Activated CD4-positive, alpha-beta T cell treated with anti-CD3 and anti-CD28 coated beads for 24 hours (primary cell): ENCODE measurements around the gene RPL13.

ENCODE experiments used
- DNase-seq, 2 donors: peaks; one replicate each; pipeline ENCODE4 v3.0.0-alpha.2; 2020; ENCODE audit warnings: low read depth in 2 of 2

Gene RPL13

DNA sequence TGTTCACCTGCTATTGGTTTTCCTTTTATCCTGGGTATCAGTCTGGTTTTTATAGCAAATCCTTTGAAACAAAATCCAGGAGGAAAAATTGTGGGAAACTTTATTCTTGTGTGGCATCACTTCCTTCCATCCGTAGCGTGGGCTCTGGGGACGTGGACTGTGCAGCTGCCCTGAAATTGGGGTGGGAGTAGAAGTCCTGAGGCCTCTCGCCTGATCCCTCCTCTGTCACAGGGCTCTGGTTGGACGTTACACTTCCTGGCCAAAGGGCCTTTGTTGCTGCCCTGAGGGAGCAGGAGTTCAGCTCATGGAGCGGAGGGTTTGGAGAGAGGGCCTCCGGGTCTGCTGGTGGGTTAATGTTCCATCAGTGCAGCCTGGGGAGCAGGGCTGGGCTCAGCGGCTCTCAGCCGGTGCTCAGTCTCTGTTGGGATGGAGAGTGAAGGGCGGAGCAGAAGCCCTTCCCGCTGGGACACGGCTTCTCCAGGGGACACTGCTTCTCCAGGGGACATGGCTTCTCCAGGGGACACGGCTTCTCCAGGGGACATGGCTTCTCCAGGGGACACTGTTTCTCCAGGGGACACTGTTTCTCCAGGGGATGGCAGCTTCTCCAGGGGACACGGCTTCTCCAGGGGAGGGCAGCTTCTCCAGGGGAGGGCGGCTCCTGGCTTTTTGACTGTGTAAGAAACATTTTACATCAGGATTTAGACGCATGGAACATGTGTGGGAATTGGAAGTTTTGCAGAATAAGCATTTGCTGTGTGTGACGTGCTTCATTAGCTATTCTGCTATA lies 15.2 kb upstream of the RPL13 start:
- no peak for DNase-seq

DNA sequence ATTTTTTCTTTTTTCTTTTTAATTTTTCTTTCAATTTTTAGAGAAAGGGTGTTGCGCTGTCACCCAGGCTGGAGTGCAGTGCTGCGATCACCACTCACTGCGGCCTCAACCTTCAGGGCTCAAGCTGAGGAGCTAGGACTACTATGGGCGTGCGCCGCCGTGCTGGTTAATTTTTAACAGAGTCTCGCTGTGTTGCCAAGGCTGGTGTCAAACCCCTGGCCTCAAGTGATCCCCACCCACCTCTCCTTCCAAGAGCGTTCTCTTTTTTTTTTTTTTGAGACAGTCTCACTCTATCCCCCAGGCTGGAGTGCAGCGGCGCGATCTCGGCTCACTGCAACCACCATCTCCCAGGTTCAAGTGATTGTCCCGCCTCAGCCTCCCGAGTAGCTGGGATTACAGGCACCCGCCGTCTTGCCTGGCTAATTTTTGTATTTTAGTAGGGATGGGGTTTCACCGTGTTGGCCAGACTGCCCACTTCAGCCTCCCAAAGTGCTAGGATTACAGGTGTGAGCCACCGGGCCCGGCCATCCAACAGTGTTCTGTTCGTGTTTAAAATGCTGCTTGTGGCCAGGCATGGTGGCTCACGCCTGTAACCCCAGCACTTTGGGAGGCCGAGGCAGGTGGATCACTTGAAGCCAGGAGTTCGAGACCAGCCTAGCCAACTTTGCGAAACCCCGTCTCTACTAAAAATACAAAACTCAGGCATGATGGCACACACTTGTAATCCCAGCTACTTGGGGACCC lies 14.5 kb upstream of the RPL13 start:
- no peak for DNase-seq

DNA sequence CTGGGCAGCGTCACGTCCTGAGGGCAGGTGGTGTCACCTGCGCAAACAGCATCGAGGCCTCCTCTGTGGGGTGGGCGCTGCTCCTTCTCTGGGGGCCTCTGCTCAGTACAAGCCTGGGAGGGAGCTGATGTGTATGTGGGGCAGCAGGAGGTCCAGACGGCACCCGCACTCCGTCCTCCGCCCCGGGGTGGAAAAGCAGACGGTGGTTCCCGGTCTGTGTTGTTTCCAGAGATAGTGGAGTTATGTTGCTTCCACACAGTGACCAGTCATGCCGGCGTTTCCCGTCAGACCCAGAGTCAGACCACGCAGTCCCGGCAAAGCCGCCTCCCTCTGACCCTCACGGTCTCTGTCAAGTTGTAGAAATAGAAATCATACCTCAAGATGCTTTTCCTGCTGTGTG lies 13.7 kb upstream of the RPL13 start:
- no peak for DNase-seq

DNA sequence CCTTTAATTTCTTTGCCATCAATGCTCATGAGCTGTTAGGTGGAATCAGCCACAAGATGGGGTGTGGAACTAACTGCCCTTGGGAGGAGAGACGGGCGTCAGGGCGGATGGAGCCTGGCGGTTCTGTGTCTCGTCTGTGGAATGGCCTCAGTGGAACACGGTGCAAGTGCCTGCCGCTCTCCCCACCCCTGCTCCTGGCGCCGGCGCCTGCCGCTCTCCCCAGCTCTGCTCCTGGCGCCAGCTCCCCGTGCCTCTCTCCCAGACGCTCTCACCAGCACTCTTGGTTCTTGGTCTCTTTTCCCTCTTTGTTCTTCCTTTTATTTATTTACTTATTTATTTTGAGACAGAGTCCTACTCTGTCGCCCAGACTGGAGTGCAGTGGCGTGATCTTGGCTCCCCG lies 13.2 kb upstream of the RPL13 start:
- no peak for DNase-seq

DNA sequence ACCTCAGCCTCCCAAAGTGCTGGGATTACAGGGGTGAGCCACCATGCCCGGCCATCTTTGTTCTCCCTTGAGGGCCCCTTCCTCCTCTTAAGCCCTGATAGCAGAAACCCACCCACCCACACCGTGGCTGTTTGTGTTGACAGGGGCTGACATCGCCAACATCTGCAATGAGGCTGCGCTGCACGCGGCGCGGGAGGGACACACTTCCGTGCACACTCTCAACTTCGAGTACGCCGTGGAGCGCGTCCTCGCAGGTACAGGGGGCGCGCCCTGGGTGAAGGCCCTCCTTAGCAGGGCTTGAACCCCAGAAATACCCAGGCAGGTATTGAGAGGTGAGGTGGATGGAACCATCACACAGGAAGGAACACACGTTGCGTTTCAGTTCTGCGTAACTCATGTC lies 12.6 kb upstream of the RPL13 start:
- no peak for DNase-seq

DNA sequence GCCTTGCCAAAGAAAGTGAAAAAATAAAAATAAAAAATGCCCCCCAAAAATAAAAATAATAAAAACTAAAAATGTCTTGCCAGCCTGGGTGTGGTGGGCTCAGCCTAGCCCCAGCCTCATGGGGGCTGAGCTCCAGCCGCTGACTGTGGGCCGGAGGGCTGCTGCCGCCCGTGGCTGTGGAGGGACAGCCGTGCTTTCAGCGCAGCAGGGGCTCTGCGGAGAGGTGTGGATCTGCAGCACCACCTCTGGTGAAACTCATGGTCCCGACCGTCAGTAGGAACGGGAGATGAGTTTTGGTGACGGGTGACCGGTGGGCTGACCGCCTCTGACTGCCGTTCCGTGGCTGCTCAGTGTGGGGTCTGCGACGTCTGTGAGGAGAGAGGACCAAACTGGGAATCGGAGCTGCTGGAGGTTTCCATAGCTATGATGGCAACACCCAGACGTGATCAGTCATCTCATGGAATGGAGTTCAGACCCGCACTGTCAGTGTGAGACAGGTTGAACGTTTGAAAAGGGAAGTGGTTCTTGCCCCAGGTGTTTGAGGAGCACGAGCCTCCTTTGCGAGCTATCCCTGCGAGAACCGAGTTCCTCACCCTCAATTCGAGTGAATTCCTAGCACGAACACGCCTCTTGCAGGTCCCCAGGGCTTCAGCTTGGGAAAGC lies 12.0 kb upstream of the RPL13 start:
- no peak for DNase-seq

DNA sequence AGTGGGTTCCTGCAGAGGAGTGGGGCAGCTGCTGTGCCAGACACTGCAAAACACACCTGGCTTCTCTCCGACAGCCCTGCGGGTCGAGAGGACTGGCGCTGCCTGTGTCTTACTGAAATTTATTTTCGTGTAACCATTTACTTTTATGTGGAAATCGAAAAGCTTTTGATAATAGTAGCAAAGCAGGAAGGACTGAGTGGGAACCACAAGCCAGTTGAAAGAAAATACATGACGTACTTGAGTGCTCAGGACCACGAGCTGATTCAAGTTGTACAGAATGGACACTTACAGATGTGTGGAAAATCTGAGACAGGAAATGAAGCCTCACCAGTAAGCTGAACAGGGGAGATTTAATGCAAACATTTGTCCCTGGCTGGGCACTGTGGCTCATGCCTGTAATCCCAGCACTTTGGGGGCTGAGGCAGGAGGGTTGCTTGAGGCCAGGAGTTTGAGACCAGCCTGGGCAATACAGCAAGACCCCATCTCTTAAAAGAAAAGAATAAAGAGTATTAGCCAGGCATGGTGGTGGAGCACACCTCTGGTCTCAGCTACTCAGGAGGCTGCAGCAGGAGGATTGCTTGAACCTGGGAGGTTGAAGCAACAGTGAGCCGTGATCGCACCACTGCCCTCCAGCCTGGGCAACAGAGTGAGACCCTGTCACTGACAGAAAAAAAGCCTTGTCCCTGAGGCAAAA lies 11.3 kb upstream of the RPL13 start:
- no peak for DNase-seq

DNA sequence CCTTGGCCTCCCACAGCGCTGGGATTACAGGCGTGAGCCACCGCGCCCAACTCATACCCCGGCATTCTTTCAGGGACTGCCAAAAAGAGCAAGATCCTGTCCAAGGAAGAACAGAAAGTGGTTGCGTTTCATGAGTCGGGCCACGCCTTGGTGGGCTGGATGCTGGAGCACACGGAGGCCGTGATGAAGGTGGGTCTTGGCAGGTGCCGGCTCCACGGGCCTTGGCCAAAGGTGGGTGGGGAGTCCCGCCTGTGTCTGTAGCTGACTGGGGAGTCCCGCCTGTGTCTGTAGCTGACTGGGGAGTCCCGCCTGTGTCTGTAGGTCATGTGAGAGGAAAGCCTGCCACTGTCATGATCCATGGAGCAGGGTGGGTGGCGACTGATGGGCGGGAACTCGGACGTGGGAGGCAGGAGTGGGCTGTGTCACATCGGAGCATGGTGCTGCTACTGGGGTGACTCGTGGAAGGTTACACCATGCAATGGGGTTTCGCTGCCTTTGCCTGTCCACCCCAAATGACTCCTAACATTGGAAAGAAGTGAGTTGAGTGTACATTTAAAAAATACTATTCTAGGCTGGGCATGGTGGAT lies 10.0 kb upstream of the RPL13 start:
- DNase-seq, result no peak

DNA sequence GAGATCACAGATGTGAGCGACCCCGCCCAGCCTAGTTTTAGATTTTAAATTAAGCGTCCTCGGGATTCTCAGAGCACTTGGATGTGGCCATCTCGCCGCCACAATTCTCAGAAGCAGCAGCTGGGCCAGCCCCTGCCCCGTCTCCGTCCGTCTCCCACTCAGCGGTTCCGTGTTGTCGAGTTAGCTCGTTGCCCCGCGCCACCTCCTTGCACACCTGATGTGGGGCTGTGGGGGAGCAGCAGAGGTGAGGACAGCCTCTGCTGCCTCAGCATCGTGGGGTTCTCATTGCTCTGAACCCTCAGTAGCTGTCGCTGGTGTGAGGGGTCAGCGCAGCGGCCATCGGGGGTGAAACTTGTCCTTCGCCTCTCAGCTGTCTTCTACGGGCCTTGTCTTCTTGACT lies 8.2 kb upstream of the RPL13 start:
- no peak for DNase-seq

DNA sequence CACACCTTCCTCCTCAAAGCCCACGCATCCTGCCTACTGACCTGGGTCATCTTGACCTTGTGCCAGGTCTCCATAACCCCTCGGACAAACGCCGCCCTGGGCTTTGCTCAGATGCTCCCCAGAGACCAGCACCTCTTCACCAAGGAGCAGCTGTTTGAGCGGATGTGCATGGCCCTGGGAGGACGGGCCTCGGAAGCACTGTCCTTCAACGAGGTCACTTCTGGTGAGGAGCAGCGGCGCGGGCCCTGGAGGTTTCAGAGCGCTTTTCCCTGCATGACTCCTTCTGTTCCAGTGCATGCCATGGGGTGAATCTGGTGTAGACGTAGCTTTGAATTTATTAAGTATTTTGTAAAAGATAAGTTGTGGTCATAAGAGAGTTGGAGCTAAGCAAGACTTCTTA lies 7.6 kb upstream of the RPL13 start:
- no peak for DNase-seq

DNA sequence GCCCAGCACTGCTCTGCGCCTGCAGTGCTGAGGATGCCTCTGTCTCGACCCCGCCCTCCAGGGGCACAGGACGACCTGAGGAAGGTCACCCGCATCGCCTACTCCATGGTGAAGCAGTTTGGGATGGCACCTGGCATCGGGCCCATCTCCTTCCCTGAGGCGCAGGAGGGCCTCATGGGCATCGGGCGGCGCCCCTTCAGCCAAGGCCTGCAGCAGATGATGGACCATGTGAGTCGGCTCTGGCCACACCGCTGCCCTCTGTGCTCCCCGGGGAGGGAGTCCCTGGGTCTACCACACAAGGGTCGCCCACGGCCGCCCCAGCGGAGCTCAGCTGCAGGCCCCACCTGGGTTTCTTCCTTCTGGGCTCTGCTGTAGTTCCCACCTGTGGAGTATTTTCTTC lies 6.7 kb upstream of the RPL13 start:
- no peak for DNase-seq

DNA sequence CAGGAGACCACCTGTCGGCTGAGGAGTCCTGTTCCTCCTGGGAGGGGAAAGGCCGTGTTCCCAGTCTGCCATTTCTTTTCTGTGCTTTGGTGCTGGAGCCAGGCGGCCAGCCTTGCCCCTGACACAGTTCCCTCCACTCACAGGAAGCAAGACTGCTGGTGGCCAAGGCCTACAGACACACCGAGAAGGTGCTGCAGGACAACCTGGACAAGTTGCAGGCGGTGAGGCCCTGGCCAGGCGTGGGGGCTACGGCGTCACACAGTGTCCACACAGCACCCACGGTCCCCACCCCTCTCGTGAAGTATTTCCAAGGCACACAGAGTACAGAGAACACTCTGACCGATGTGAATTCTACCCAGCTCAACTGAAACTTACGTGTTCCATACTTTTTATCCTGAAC lies 6.1 kb upstream of the RPL13 start:
- no peak for DNase-seq

DNA sequence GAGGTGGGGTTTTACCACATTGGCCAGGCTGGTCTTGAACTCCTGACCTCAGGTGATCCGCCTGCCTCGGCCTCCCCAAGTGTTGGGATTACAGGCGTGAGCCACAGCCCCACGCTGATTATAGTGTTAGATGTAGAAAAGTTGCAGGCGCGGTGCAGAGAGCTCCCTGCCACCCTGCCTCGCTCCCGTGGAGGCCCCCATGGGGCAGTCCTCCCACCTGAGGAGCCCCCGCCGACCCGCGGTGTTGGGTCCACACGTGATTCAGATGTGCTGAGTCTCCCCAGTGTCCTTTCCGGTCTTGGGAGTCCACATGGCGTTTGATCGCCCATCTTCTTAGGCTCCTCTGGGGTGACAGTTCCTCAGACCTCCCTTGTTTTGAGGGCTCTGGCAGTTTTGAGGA lies 5.2 kb upstream of the RPL13 start:
- DNase-seq, result no peak

DNA sequence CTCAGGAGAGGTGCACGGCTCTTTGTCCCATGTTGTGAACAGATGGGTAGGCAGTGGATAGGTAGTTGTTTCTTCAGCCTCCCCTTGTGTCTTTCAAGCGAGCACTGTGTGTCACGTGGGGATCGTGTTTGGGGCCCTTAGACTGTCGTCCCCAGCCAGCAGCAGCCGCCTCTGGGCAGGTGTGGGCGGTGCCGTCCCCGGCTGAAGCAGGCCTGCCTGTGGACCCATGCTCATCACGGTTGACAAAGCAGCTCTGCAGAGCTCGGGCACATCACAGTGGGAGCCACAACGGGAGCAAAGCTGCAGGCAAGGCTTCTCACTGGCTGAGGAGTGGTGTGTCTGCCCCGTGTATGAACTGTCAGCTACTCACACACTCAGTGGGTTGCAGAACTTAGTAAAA lies 4.7 kb upstream of the RPL13 start:
- DNase-seq, result no peak

DNA sequence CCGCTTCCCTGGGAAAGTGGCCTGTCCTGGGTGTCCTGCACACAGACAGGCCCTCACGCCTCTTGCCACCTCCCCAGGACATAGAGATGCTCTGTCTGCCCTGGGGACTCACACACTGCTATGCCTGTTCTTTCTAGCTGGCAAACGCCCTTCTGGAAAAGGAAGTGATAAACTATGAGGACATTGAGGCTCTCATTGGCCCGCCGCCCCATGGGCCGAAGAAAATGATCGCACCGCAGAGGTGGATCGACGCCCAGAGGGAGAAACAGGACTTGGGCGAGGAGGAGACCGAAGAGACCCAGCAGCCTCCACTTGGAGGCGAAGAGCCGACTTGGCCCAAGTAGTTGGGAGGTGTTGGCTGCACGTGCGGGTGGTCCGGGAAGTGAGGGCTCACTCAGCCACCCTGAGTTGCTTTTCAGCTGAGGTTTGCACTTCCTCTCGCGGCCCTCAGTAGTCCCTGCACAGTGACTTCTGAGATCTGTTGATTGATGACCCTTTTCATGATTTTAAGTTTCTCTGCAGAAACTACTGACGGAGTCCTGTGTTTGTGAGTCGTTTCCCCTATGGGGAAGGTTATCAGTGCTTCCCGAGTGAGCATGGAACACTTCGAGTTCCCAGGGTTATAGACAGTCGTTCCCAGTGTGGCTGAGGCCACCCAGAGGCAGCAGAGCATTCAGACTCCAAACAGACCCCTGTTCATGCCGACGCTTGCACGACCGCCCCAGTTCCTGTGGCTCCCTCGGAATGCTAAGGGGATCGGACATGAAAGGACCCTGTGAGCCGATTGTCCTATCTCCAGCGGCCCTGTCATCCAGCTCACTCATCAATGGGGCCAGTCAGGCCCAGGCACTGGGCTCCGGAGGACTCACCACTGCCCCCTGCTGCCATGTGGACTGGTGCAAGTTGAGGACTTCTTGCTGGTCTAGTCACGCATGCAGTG lies 3.5 kb upstream of the RPL13 start:
- peak; percentile 74 to 85 for DNase-seq

DNA sequence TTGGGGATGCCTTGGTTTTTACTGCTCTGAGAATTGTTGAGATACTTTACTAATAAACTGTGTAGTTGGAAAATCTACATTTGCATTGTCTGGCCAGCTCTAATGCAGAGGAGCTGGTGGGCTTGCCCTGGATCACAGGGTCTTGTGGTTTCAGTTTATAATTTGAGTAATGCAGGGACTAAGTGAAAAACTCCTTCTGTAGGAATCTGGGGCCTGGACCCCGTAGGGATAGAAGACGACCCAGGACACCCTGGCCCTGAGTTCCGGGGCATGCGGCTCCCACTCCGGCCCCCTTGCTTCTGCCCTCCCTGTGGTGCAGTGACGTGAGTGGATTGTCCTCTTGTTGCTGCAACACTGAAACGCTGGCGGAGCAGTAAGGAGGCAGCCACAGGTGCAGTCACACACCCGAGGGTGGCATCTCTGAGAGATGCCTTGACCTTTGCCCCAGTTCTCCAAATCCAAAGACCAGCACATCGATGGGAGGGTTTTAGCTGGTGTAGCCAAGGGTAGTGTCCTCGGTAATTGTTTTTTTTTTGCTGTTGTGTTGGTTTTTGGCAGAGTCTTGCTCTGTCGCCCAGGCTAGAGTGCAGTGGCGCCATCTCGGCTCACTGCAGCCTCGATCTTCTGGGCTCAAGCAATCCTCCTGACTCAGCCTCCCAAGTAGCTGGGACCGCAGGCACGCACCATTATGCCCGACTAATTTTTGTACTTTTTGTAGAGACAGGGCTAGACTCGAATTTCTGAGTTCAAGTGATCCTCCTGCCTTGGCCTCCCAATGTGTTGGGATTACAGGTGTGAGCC lies 2.6 kb upstream of the RPL13 start:
- no peak for DNase-seq

DNA sequence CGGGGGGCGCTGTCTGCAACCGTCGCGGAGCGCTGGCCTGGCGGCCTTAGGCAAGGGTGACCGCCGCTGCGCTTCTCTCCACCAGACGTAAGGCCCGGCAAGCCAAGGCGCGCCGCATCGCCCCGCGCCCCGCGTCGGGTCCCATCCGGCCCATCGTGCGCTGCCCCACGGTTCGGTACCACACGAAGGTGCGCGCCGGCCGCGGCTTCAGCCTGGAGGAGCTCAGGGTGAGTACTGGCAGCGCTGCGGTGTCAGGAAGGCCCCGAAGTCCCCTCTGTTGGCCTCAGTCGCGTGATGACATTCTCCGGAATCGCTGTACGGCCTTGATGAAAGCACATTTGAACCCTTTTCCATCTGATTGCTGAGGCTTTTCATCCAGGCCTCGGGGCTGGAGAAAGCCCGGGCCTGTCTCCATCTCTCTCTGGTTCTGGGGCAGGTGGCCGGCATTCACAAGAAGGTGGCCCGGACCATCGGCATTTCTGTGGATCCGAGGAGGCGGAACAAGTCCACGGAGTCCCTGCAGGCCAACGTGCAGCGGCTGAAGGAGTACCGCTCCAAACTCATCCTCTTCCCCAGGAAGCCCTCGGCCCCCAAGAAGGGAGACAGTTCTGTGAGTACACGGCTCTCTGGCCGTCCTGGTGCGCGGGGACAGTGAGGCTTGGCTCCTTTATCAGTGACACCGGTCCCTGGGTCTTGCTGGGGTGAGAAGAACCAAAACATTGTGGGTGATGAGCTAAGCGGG lies 831 bp downstream of the RPL13 start:
- DNase-seq, result no peak

DNA sequence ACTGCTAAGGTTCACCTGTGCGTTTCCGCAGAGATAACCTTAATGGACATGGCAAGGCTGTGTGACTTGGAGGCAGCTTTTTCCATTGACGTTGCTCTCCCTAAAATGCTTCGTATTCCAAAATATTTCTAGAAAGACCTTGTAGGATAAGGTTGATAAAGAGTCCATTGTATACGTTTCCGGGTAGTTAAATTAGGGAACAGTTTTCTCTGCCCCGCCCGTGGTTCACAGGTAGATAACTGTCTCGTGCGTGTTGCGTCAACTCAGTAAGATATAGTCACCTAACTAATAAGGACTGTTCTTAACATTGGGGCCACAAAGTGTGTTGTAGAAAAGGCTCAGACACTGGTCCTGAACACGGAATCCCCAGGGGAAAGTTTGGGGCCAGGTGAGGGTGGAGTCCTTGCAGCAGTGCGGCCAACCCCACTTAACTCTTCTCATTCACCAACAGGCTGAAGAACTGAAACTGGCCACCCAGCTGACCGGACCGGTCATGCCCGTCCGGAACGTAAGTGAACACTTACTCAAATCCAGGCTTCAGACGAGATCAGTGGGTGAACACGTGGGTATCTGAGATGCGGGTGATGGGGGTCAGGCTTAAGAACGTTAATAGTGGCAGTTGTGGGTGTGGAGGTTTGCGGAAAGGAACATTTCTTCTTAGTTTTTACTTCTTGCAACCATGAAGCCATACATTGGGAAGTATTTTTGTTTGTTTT lies 1.6 kb downstream of the RPL13 start:
- DNase-seq, result no peak

DNA sequence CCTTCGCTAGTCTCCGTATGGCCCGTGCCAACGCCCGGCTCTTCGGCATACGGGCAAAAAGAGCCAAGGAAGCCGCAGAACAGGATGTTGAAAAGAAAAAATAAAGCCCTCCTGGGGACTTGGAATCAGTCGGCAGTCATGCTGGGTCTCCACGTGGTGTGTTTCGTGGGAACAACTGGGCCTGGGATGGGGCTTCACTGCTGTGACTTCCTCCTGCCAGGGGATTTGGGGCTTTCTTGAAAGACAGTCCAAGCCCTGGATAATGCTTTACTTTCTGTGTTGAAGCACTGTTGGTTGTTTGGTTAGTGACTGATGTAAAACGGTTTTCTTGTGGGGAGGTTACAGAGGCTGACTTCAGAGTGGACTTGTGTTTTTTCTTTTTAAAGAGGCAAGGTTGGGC lies 2.5 kb downstream of the RPL13 start:
- DNase-seq, result no peak
